Progenitor cell of endocrine pancreas (in vitro differentiated cells): Measurements from ENCODE around the gene SLC2A2. TPM values are rescaled to one million over a fixed set of nuclear protein-coding genes. Genes with fewer than 3 reads are reported as not detected.

ENCODE experiments used
- DNase-seq: peaks from one replicate; pipeline ENCODE4 v3.0.0; 2021; ENCODE audit warnings: low spot score; ENCODE audit not compliant: unreplicated experiment
- H3K27ac Mint-ChIP-seq: 2 replicates; pipeline ENCODE4 v1.8.0; 2021; ENCODE audit warnings: mild to moderate bottlenecking, moderate library complexity, mixed read lengths
- H3K27me3 Mint-ChIP-seq: 2 replicates; pipeline ENCODE4 v1.8.0; 2021; ENCODE audit warnings: mixed read lengths
- H3K36me3 Mint-ChIP-seq: 2 replicates; pipeline ENCODE4 v1.8.0; 2022; ENCODE audit warnings: mixed read lengths; ENCODE audit not compliant: insufficient read depth
- H3K4me1 Mint-ChIP-seq: 2 replicates; pipeline ENCODE4 v1.8.0; 2021; ENCODE audit warnings: low read depth, mixed read lengths
- H3K4me3 Mint-ChIP-seq: 2 replicates; pipeline ENCODE4 v1.8.0; 2021; ENCODE audit warnings: low read depth, mild to moderate bottlenecking, moderate library complexity, mixed read lengths
- H3K9me3 Mint-ChIP-seq: 2 replicates; pipeline ENCODE4 v1.8.0; 2021; ENCODE audit warnings: low read depth, mixed read lengths
- total RNA-seq: library from RNA; stranded (reverse); gene quantifications from 2 replicates; pipeline ENCODE4 v1.2.1, GENCODE V29; 2021
- TF ChIP-seq, protein P1 (sequence below): fragments of 200-600 bp; sonication (generic); IDR thresholded peaks from one replicate; pipeline ENCODE4 v1.5.0; 2021; ENCODE audit warnings: antibody characterized with exemption, mild to moderate bottlenecking; ENCODE audit not compliant: unreplicated experiment

Gene SLC2A2
- total RNA-seq, 1 donor from 2014 or later, result 1.5 TPM

- H3K9me3 Mint-ChIP-seq, result no peaks in the 10 kb centered on the region
- H3K27me3 Mint-ChIP-seq, result no peaks in the 10 kb centered on the region
- no peak for DNase-seq
- no peak overlapping the region for H3K27ac Mint-ChIP-seq
- TF ChIP-seq, protein P1, sequence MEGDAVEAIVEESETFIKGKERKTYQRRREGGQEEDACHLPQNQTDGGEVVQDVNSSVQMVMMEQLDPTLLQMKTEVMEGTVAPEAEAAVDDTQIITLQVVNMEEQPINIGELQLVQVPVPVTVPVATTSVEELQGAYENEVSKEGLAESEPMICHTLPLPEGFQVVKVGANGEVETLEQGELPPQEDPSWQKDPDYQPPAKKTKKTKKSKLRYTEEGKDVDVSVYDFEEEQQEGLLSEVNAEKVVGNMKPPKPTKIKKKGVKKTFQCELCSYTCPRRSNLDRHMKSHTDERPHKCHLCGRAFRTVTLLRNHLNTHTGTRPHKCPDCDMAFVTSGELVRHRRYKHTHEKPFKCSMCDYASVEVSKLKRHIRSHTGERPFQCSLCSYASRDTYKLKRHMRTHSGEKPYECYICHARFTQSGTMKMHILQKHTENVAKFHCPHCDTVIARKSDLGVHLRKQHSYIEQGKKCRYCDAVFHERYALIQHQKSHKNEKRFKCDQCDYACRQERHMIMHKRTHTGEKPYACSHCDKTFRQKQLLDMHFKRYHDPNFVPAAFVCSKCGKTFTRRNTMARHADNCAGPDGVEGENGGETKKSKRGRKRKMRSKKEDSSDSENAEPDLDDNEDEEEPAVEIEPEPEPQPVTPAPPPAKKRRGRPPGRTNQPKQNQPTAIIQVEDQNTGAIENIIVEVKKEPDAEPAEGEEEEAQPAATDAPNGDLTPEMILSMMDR, result peak; percentile 60
- H3K4me1 Mint-ChIP-seq, result peaks cover 12% of the 10 kb centered on the region
- no peaks in the 10 kb centered on the region for H3K36me3 Mint-ChIP-seq
- no peak overlapping the region for H3K4me3 Mint-ChIP-seq
Observed at GRCh38 chr3:171018156-171018935, 8.2 kb downstream of the SLC2A2 start.

DNA sequence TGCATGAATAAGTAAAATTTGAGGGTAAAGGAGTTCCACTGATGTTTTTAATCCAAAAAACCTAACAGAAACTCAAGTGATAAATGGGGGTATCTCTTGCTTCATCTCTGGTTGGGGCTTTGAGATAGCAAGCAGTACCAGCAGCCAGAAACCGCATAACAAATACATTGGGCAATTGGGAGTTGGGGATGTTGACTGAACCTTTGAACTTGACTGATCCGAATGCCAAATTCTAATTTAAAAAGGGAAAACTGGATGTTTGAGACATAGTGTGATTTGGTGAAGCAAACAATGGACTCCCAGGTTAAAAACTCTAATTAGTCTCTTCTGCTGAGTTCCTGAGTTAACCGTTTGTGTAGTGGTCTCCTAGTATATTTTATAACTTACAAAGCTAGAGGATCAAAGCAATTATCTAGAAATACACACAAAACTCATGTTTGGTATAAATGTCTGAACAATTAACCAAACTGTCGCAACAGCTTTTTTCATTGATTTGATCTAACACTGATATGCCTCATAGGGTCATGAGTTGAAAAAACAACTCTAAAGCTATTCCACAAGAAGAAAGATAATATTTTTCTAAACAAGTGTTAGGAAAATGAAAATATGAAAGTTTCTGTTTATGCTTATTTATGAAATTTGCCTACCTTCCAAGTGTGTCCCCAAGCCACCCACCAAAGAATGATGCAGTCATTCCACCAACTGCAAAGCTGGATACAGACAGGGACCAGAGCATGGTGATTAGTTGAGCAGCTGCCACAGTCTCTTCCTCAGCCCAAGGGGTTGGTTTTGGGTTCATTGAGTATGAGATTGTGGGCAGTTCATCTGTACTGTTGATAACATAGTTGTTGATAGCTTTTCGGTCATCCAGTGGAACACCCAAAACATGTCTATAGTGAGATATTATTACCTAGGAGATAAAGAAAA lies 12.4 kb downstream of the SLC2A2 start:
- no peak overlapping the region for H3K4me3 Mint-ChIP-seq
- peaks cover 13% of the 10 kb centered on the region for H3K4me1 Mint-ChIP-seq

GRCh38 chr3:171011873-171012336 lies 14.6 kb downstream of the SLC2A2 start:
- Mint-ChIP-seq H3K27me3 (no peaks in the 10 kb centered on the region), H3K27ac (no peak overlapping the region), H3K36me3 (no peaks in the 10 kb centered on the region), H3K4me1 (peaks cover 4% of the 10 kb centered on the region), H3K9me3 (peaks cover under 1% of the 10 kb centered on the region), H3K4me3 (no peak overlapping the region)
- no peak for DNase-seq
- TF ChIP-seq, protein P1, result no peak

More for the DNA sequence above, 12.4 kb downstream of the SLC2A2 start:
- Mint-ChIP-seq H3K36me3 (no peaks in the 10 kb centered on the region), H3K9me3 (no peaks in the 10 kb centered on the region), H3K27ac (no peak overlapping the region), H3K27me3 (no peaks in the 10 kb centered on the region)
- TF ChIP-seq, protein P1, result no peak
- DNase-seq, result no peak

DNA sequence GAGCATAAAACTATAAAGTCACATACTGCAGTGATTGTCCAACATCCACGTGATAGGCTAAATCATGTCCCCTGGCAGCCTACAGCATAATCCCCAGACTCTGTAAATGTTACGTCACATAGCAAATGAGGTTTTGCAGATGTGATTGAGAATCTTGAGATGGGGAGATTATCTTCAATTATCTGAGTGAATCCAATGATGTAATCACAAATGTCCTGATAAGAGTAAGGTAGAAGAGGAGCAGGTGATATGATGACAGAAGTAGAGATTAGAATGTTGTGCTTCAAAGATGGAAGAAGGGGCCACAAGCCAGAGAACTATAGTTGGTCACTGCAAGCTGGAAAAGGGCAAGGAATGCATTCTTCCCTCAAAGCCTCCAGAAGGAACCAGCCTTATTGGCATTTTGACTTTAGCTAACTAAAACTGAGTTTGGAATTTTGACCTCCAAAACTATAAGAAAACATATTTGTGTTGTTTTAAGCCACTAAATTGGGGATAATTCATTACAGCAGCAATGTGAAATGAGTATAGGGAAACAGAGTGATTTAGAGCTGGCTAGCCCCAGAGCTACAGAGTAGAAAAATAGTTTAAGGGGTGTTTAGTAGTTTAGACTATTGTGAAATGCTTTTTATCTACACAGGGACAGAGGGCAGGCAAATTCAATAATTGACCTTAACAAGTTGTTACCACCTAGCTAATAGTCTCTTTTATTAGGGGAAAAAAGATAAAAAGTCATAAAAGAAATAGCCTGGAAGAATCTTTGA lies 15.2 kb downstream of the SLC2A2 start:
- H3K36me3 Mint-ChIP-seq, result no peaks in the 10 kb centered on the region
- no peaks in the 10 kb centered on the region for H3K27me3 Mint-ChIP-seq
- no peak overlapping the region for H3K4me3 Mint-ChIP-seq
- H3K4me1 Mint-ChIP-seq, result peaks cover 4% of the 10 kb centered on the region
- TF ChIP-seq, protein P1, result no peak
- H3K27ac Mint-ChIP-seq, result no peak overlapping the region
- peaks cover 3% of the 10 kb centered on the region for H3K9me3 Mint-ChIP-seq
- DNase-seq, result no peak
